ENCODE data around the gene DPPA5.

DNA sequence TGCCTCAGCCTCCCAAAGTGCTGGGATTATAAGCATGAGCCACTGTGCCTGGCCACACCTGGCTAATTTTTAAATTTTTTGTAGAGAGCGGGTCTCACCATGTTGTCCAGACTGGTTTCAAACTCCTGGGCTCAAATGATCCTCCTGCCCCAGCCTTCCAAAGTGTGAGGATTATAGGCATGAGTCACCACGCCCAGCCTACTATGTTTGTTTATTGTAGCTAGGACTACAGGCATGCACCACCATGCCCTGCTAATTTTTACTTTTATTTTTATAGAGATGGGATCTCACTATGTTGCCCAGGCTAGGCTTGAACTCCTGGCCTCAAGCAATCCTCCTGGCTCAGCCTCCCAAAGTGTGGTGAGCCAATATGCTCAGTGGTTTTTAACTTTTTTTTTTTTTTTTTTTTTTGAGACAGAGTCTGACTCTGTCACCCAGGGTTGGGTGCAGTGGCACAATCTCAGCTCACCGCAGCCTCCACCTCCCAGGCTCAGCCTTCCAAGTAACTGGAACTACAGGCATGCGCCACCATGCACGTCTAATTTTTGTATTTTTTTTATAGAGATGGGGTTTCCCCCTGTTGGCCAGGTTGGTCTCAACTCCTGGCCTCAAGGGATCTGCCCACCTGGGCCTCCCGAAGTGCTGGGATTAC lies 28.5 kb upstream of the DPPA5 start:
- TF ChIP-seq FOXM1 (IDR thresholded peaks at IDR 0.05; ENCODE audit: borderline replicate concordance) = no peak
- TF ChIP-seq HDGF (IDR thresholded peaks at IDR 0.05; ENCODE audit: borderline replicate concordance) = no peak
- TF ChIP-seq SUZ12 (IDR thresholded peaks at IDR 0.05) = no peak
- no peak for TF ChIP-seq ZNF384 (IDR thresholded peaks at IDR 0.05)

Data from HEK293T (cell line).